Measurements from ENCODE around the gene LRRC3B.

- no peak for TF ChIP-seq EZH2phosphoT487 (IDR thresholded peaks at IDR 0.05; ENCODE audit: insufficient read depth, low read depth)
- TF ChIP-seq EZH2 (IDR thresholded peaks at IDR 0.05; ENCODE audit: insufficient read depth, poor library complexity, severe bottlenecking) = no peak
These were observed 46.1 kb downstream of the LRRC3B start for GRCh38 chr3:26668696-26669095.
